GM23338 (cell line): ENCODE data around the gene TLE2. TPM values are rescaled to one million over a fixed set of nuclear protein-coding genes. Genes with fewer than 3 reads are reported as not detected.

ENCODE experiments used
- ATAC-seq: fragments of 200-7000 bp; cut with Tn5 transposase; 3 replicates; pipeline ENCODE4 v1.9.1; 2020
- DNase-seq: peaks from one replicate; pipeline ENCODE4 v3.0.0-alpha.2; 2015; ENCODE audit warnings: low spot score
- H2AFZ ChIP-seq: fragments of 200-600 bp; sonication (generic); 2 replicates; pipeline ENCODE4 v1.8.0; 2016; ENCODE audit warnings: antibody characterized with exemption, mild to moderate bottlenecking, moderate library complexity
- H3F3A ChIP-seq: fragments of 200-600 bp; sonication (generic); replicated peaks from 2 replicates; pipeline ENCODE4 v1.8.0; 2017; ENCODE audit warnings: antibody characterized with exemption, mixed run types, low read depth
- H3K27ac ChIP-seq: fragments of 200-600 bp; sonication (generic); 2 replicates; pipeline ENCODE4 v1.6.1; 2016; ENCODE audit warnings: low read depth
- H3K27me3 ChIP-seq: fragments of 200-600 bp; sonication (generic); 2 replicates; pipeline ENCODE4 v1.8.0; 2016; ENCODE audit warnings: mild to moderate bottlenecking, mixed run types, moderate library complexity; ENCODE audit not compliant: insufficient read depth
- H3K36me3 ChIP-seq: fragments of 200-600 bp; sonication (generic); 2 replicates; pipeline ENCODE4 v1.8.0; 2016; ENCODE audit warnings: mild to moderate bottlenecking; ENCODE audit not compliant: insufficient read depth
- H3K4me1 ChIP-seq: fragments of 200-600 bp; sonication (generic); 2 replicates; pipeline ENCODE4 v1.8.0; 2016; ENCODE audit warnings: mild to moderate bottlenecking, moderate library complexity; ENCODE audit not compliant: insufficient read depth
- H3K4me2 ChIP-seq: fragments of 200-600 bp; sonication (generic); 2 replicates; pipeline ENCODE4 v1.7.1; 2017; ENCODE audit warnings: mixed run types
- H3K4me3 ChIP-seq: fragments of 200-600 bp; sonication (generic); 2 replicates; pipeline ENCODE4 v1.6.1; 2016; ENCODE audit warnings: mixed run types
- H3K79me2 ChIP-seq: fragments of 200-600 bp; sonication (generic); replicated peaks from 2 replicates; pipeline ENCODE4 v1.8.0; 2017; ENCODE audit warnings: mild to moderate bottlenecking; ENCODE audit not compliant: insufficient read depth
- H3K9me2 ChIP-seq: fragments of 200-600 bp; sonication (generic); 2 replicates; pipeline ENCODE4 v1.8.0; 2017; ENCODE audit not compliant: insufficient read depth
- H4K20me1 ChIP-seq: fragments of 200-600 bp; sonication (generic); replicated peaks from 2 replicates; pipeline ENCODE4 v1.8.0; 2017; ENCODE audit warnings: mild to moderate bottlenecking; ENCODE audit not compliant: insufficient read depth
- H3K27ac Mint-ChIP-seq: 2 replicates; pipeline ENCODE4 v1.8.0; 2020; ENCODE audit warnings: inconsistent platforms, mild to moderate bottlenecking, moderate library complexity, mixed read lengths
- H3K27me3 Mint-ChIP-seq: 3 replicates; pipeline ENCODE4 v1.8.0; 2022; ENCODE audit warnings: low read depth, mild to moderate bottlenecking, moderate library complexity, mixed read lengths, inconsistent platforms; ENCODE audit not compliant: insufficient read depth, poor library complexity
- H3K36me3 Mint-ChIP-seq: 3 replicates; pipeline ENCODE4 v1.8.0; 2021; ENCODE audit warnings: low read depth, mild to moderate bottlenecking, inconsistent platforms, moderate library complexity, mixed read lengths
- H3K4me1 Mint-ChIP-seq: 3 replicates; pipeline ENCODE4 v1.8.0; 2020; ENCODE audit warnings: mild to moderate bottlenecking, inconsistent platforms, mixed read lengths
- H3K4me3 Mint-ChIP-seq: 3 replicates; pipeline ENCODE4 v1.8.0; 2021; ENCODE audit warnings: moderate library complexity, mild to moderate bottlenecking, inconsistent platforms, mixed read lengths
- H3K9me3 Mint-ChIP-seq: 3 replicates; pipeline ENCODE4 v1.8.0; 2020; ENCODE audit warnings: moderate library complexity, mild to moderate bottlenecking, inconsistent platforms, mixed read lengths
- CREB1 ChIP-seq: fragments of 250-450 bp; sonication (Bioruptor Pico); IDR thresholded peaks from 2 replicates; pipeline ENCODE4 v1.5.0; 2020; ENCODE audit warnings: low read depth, mild to moderate bottlenecking, moderate library complexity
- EZH2 ChIP-seq: fragments of 200-600 bp; sonication (generic); IDR thresholded peaks from one replicate; pipeline ENCODE4 v1.8.0; 2017; ENCODE audit warnings: antibody characterized with exemption, mild to moderate bottlenecking, low read depth; ENCODE audit not compliant: unreplicated experiment
- EZH2phosphoT487 ChIP-seq: fragments of 200-600 bp; sonication (generic); IDR thresholded peaks from one replicate; pipeline ENCODE4 v1.8.1; 2018; ENCODE audit warnings: antibody characterized with exemption; ENCODE audit not compliant: unreplicated experiment
- JUNB ChIP-seq: IDR thresholded peaks from one replicate; pipeline ENCODE4 v1.6.1; 2016; ENCODE audit warnings: antibody characterized with exemption; ENCODE audit not compliant: unreplicated experiment
- POLR2AphosphoS5 ChIP-seq: IDR thresholded peaks from 2 replicates; pipeline ENCODE4 v1.6.1; 2016; ENCODE audit warnings: antibody characterized with exemption, low read depth
- REST ChIP-seq: IDR thresholded peaks from one replicate; pipeline ENCODE4 v1.6.1; 2018; ENCODE audit warnings: antibody characterized with exemption; ENCODE audit not compliant: unreplicated experiment
- ZNF114 ChIP-seq: fragments of 250-450 bp; sonication (Bioruptor Pico); IDR thresholded peaks from 2 replicates; pipeline ENCODE4 v1.5.0; 2020; ENCODE audit warnings: mild to moderate bottlenecking, moderate library complexity
- ZNF331 ChIP-seq: fragments of 250-450 bp; sonication (Bioruptor Pico); IDR thresholded peaks from 2 replicates; pipeline ENCODE4 v1.5.0; 2020; ENCODE audit warnings: low read depth, mild to moderate bottlenecking, moderate library complexity
- ZNF462 ChIP-seq: fragments of 250-450 bp; sonication (Bioruptor Pico); IDR thresholded peaks from 2 replicates; pipeline ENCODE4 v1.5.0; 2020; ENCODE audit warnings: mild to moderate bottlenecking, moderate library complexity
- polyA plus RNA-seq: library from polyadenylated mRNA; unstranded; fragments of >200 nt; fragmentation: Nextera tagmentation; extraction: Ambion mirVana; gene quantifications from 2 replicates; pipeline ENCODE4 v1.2.1, GENCODE V29; 2016
- total RNA-seq: library from RNA; depleted of rRNA; stranded (reverse); fragments of >200 nt; shearing (Covaris generic); gene quantifications from 2 replicates; pipeline ENCODE4 v1.2.3, GENCODE V29; 2014
- TF ChIP-seq, protein P1 (sequence below): IDR thresholded peaks from 2 replicates; pipeline ENCODE4 v1.6.1; 2016; ENCODE audit warnings: antibody characterized with exemption
- TF ChIP-seq, protein P2 (sequence below), 2 experiments: fragments of 200-600 bp in 1 of 2; sonication (generic) in 1 of 2; conservative IDR thresholded peaks; 2 replicates each; pipeline versions ENCODE4 v1.5.1 to v1.6.1; 2016 to 2017; ENCODE audit warnings: antibody characterized with exemption in 2 of 2, low read depth in 2 of 2, mild to moderate bottlenecking in 2 of 2, moderate library complexity in 1 of 2

TLE2 gene
- total and polyA plus RNA-seq, 2 experiments from 2014 or later = 5.2 to 22.8 TPM

- H3K4me3 Mint-ChIP-seq = no peak overlapping the region
- H3K9me2 ChIP-seq = no peaks in the 10 kb centered on the region
- no peaks in the 10 kb centered on the region for H3K79me2 ChIP-seq
- no peak overlapping the region for H3K4me2 ChIP-seq
- H3K27ac ChIP-seq = no peak overlapping the region
- H3K36me3 Mint-ChIP-seq = no peaks in the 10 kb centered on the region
- no peak for ATAC-seq
- peaks cover 5% of the 10 kb centered on the region; the same call in 1 of the 2 replicates for H3F3A ChIP-seq
- peaks cover 39% of the 10 kb centered on the region for H3K27me3 Mint-ChIP-seq
- no peaks in the 10 kb centered on the region for H3K9me3 Mint-ChIP-seq
- H3K4me3 ChIP-seq = no peak overlapping the region
- H4K20me1 ChIP-seq = no peaks in the 10 kb centered on the region
- H3K27ac Mint-ChIP-seq = no peak overlapping the region
- DNase-seq = no peak
- H3K27me3 ChIP-seq = peaks cover 17% of the 10 kb centered on the region
- H3K4me1 Mint-ChIP-seq = peaks cover 8% of the 10 kb centered on the region
- H3K4me1 ChIP-seq = peaks cover 11% of the 10 kb centered on the region; the same call in 1 of the 2 replicates
- no peaks in the 10 kb centered on the region for H3K36me3 ChIP-seq
- no peak overlapping the region for H2AFZ ChIP-seq
- TF ChIP-seq, protein P1, sequence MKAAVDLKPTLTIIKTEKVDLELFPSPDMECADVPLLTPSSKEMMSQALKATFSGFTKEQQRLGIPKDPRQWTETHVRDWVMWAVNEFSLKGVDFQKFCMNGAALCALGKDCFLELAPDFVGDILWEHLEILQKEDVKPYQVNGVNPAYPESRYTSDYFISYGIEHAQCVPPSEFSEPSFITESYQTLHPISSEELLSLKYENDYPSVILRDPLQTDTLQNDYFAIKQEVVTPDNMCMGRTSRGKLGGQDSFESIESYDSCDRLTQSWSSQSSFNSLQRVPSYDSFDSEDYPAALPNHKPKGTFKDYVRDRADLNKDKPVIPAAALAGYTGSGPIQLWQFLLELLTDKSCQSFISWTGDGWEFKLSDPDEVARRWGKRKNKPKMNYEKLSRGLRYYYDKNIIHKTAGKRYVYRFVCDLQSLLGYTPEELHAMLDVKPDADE = no peak
- no peak for TF ChIP-seq POLR2AphosphoS5
- no peak for TF ChIP-seq CREB1 (CRISPR knock-in tag)
- TF ChIP-seq JUNB = no peak
- TF ChIP-seq ZNF331 (CRISPR knock-in tag) = no peak
- no peak for TF ChIP-seq ZNF462 (CRISPR knock-in tag)
- TF ChIP-seq, protein P2, sequence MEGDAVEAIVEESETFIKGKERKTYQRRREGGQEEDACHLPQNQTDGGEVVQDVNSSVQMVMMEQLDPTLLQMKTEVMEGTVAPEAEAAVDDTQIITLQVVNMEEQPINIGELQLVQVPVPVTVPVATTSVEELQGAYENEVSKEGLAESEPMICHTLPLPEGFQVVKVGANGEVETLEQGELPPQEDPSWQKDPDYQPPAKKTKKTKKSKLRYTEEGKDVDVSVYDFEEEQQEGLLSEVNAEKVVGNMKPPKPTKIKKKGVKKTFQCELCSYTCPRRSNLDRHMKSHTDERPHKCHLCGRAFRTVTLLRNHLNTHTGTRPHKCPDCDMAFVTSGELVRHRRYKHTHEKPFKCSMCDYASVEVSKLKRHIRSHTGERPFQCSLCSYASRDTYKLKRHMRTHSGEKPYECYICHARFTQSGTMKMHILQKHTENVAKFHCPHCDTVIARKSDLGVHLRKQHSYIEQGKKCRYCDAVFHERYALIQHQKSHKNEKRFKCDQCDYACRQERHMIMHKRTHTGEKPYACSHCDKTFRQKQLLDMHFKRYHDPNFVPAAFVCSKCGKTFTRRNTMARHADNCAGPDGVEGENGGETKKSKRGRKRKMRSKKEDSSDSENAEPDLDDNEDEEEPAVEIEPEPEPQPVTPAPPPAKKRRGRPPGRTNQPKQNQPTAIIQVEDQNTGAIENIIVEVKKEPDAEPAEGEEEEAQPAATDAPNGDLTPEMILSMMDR (conservative IDR thresholded peaks at IDR 0.05; ENCODE audit: low read depth in 2 of 2) = no peak
- TF ChIP-seq REST = no peak
- TF ChIP-seq EZH2 = no peak
- no peak for TF ChIP-seq ZNF114 (CRISPR knock-in tag)
- TF ChIP-seq EZH2phosphoT487 = no peak
Measured at GRCh38 chr19:2974342-2975041, 54.6 kb downstream of the TLE2 start.
